ENCODE data around the gene KCTD16.

The KCTD16 gene

GRCh38 chr5:144436007-144436406, 265.3 kb downstream of the KCTD16 start:
- no peak overlapping the region for H3K4me3 ChIP-seq (ENCODE audit: low read depth, low read length)
- TF ChIP-seq CTCF (IDR thresholded peaks at IDR 0.05; ENCODE audit: borderline replicate concordance, insufficient read depth, low read depth, low read length): no peak

GRCh38 chr5:144438237-144438636, 267.6 kb downstream of the KCTD16 start:
- TF ChIP-seq CTCF (IDR thresholded peaks at IDR 0.05; ENCODE audit: borderline replicate concordance, insufficient read depth, low read depth, low read length): no peak
- no peak overlapping the region for H3K4me3 ChIP-seq (ENCODE audit: low read depth, low read length)

- no peak overlapping the region for H3K4me3 ChIP-seq (ENCODE audit: low read depth, low read length)
- no peak for TF ChIP-seq CTCF (IDR thresholded peaks at IDR 0.05; ENCODE audit: borderline replicate concordance, insufficient read depth, low read depth, low read length)
These were observed 277.8 kb downstream of the KCTD16 start for GRCh38 chr5:144448457-144448856.

GRCh38 chr5:144451187-144451973, 280.7 kb downstream of the KCTD16 start:
- no peak overlapping the region for H3K4me3 ChIP-seq (ENCODE audit: low read depth, low read length)
- TF ChIP-seq CTCF (IDR thresholded peaks at IDR 0.05; ENCODE audit: borderline replicate concordance, insufficient read depth, low read depth, low read length): no peak

GRCh38 chr5:144453753-144454152, 283.1 kb downstream of the KCTD16 start:
- TF ChIP-seq CTCF (IDR thresholded peaks at IDR 0.05; ENCODE audit: borderline replicate concordance, insufficient read depth, low read depth, low read length): no peak
- H3K4me3 ChIP-seq (ENCODE audit: low read depth, low read length): no peak overlapping the region

- no peak overlapping the region for H3K4me3 ChIP-seq (ENCODE audit: low read depth, low read length)
- TF ChIP-seq CTCF (IDR thresholded peaks at IDR 0.05; ENCODE audit: borderline replicate concordance, insufficient read depth, low read depth, low read length): no peak
These were observed 286.5 kb downstream of the KCTD16 start for GRCh38 chr5:144457160-144457559.

- no peak for TF ChIP-seq CTCF (IDR thresholded peaks at IDR 0.05; ENCODE audit: borderline replicate concordance, insufficient read depth, low read depth, low read length)
- H3K4me3 ChIP-seq (ENCODE audit: low read depth, low read length): no peak overlapping the region
These were observed 287.5 kb downstream of the KCTD16 start for GRCh38 chr5:144458216-144458615.

All from GM12875 (cell line).